Liver (tissue), 9 donors: ENCODE measurements around the gene GRIA1. TPM values are rescaled to one million over a fixed set of nuclear protein-coding genes. Genes with fewer than 3 reads are reported as not detected.
A peak's percentile ranks its signal among the peaks of the same experiment; 100 is the strongest.

Source experiments
- DNase-seq: peaks from one replicate; pipeline ENCODE4 v3.0.0-alpha.2; 2017; ENCODE audit warnings: low spot score
- H3K27ac ChIP-seq, 2 donors: one replicate each; pipeline ENCODE4 v1.7.0; 2013; ENCODE audit warnings: inconsistent platforms in 2 of 2, low read length in 2 of 2, control low read depth in 1 of 2, low read depth in 1 of 2, mild to moderate bottlenecking in 1 of 2
- H3K27me3 ChIP-seq, 4 donors: one replicate each; pipeline versions ENCODE4 v1.6.1 to v1.7.0; 2013; ENCODE audit warnings: low read length in 3 of 4, inconsistent platforms in 1 of 4, mild to moderate bottlenecking in 1 of 4, moderate library complexity in 1 of 4; ENCODE audit not compliant: control insufficient read depth in 4 of 4, insufficient read depth in 4 of 4
- H3K36me3 ChIP-seq, 4 donors: one replicate each; pipeline versions ENCODE4 v1.6.1 to v1.7.0; 2013; ENCODE audit warnings: low read length in 3 of 4, mild to moderate bottlenecking in 3 of 4, low read depth in 1 of 4, moderate library complexity in 1 of 4; ENCODE audit not compliant: control insufficient read depth in 4 of 4, insufficient read depth in 3 of 4
- H3K4me1 ChIP-seq, 4 donors: one replicate each; pipeline versions ENCODE4 v1.6.1 to v1.7.0; 2013; ENCODE audit warnings: low read length in 3 of 4, mild to moderate bottlenecking in 3 of 4, moderate library complexity in 1 of 4; ENCODE audit not compliant: control insufficient read depth in 4 of 4, insufficient read depth in 4 of 4
- H3K4me3 ChIP-seq, 3 donors: one replicate each; pipeline versions ENCODE4 v1.6.1 to v1.7.0; 2013; ENCODE audit warnings: low read length in 3 of 3, control low read depth in 1 of 3, low read depth in 1 of 3, mild to moderate bottlenecking in 1 of 3
- H3K9ac ChIP-seq, 2 donors: one replicate each; pipeline ENCODE4 v1.7.0; 2013; ENCODE audit warnings: low read length in 2 of 2, mild to moderate bottlenecking in 2 of 2, moderate library complexity in 2 of 2, control low read depth in 1 of 2, low read depth in 1 of 2
- H3K9me3 ChIP-seq, 4 donors: one replicate each; pipeline versions ENCODE4 v1.6.1 to v1.7.0; 2013; ENCODE audit warnings: low read length in 3 of 4; ENCODE audit not compliant: control insufficient read depth in 4 of 4
- EGR1 ChIP-seq, 2 donors: IDR thresholded peaks; 2 replicates each; pipeline ENCODE4 v1.6.1; 2016 to 2018; ENCODE audit warnings: antibody characterized with exemption in 2 of 2, low read depth in 2 of 2
- GABPA ChIP-seq, 2 donors: IDR thresholded peaks in 1 of 2; conservative IDR thresholded peaks in 1 of 2; 2 replicates each; pipeline ENCODE4 v1.6.1; 2016; ENCODE audit warnings: antibody characterized with exemption in 2 of 2, mild to moderate bottlenecking in 1 of 2, moderate library complexity in 1 of 2
- HNF4A ChIP-seq, 2 donors: conservative IDR thresholded peaks; 2 replicates each; pipeline ENCODE4 v1.6.1; 2016; ENCODE audit warnings: antibody characterized with exemption in 2 of 2, mild to moderate bottlenecking in 2 of 2
- HNF4G ChIP-seq: IDR thresholded peaks from 2 replicates; pipeline ENCODE4 v1.6.1; 2016; ENCODE audit warnings: antibody characterized with exemption
- MAX ChIP-seq: IDR thresholded peaks from 2 replicates; pipeline ENCODE4 v1.6.1; 2016; ENCODE audit warnings: antibody characterized with exemption
- NR2F2 ChIP-seq: IDR thresholded peaks from 2 replicates; pipeline ENCODE4 v1.6.1; 2016; ENCODE audit warnings: antibody characterized with exemption
- RAD21 ChIP-seq, 2 donors: IDR thresholded peaks; 2 replicates each; pipeline ENCODE4 v1.6.1; 2016; ENCODE audit warnings: antibody characterized with exemption in 2 of 2, mild to moderate bottlenecking in 2 of 2
- RXRA ChIP-seq, 2 donors: IDR thresholded peaks; 2 replicates each; pipeline ENCODE4 v1.6.1; 2017 to 2018; ENCODE audit warnings: antibody characterized with exemption in 2 of 2, mild to moderate bottlenecking in 1 of 2
- ZBTB33 ChIP-seq: IDR thresholded peaks from 2 replicates; pipeline ENCODE4 v1.6.1; 2016; ENCODE audit warnings: antibody characterized with exemption
- WGBS: extraction: QIAGEN DNeasy Blood & Tissue Kit; methylation state at CpG from one replicate; pipeline ENCODE4 v1.1.7; 2013; 5-methylcytosine and 5-hydroxymethylcytosine counted together
- polyA plus RNA-seq, 2 donors: library from polyadenylated mRNA; stranded (reverse) in 1 of 2; unstranded in 1 of 2; fragments of 200-250 nt in 1 of 2; fragments of >200 nt in 1 of 2; fragmentation: Nextera tagmentation in 1 of 2; extraction: Ambion mirVana in 1 of 2; gene quantifications; one replicate each; pipeline versions ENCODE4 v1.2.1 to v1.2.3, GENCODE V29; 2013 to 2015
- total RNA-seq, 2 donors: library from RNA; depleted of rRNA; stranded (reverse); fragments of >200 nt; gene quantifications; one replicate each; pipeline ENCODE4 v1.2.3, GENCODE V29; 2014
- donor health status: healthy.
- donor health status: healthy.
- donor health status: healthy.
- donor health status: healthy.
- donor health status: healthy.

GRIA1 gene
- total and polyA plus RNA-seq, 4 donors = 0.08 TPM; not detected in 3

GRCh38 chr5:153626836-153627235 lies 136.4 kb downstream of the GRIA1 start:
- DNase-seq = no peak
- H3K27ac ChIP-seq = no peak overlapping the region
- H3K9ac ChIP-seq = no peak overlapping the region
- WGBS = 75% methylated on average over 2 of the region's 2 CpGs
- H3K27me3 ChIP-seq = no peaks in the 10 kb centered on the region
- no peaks in the 10 kb centered on the region for H3K4me1 ChIP-seq
- no peak overlapping the region for H3K4me3 ChIP-seq
- TF ChIP-seq HNF4A (conservative IDR thresholded peaks at IDR 0.05) = no peak
- no peak for TF ChIP-seq RAD21 (IDR thresholded peaks at IDR 0.05)
- no peak for TF ChIP-seq MAX
- no peaks in the 10 kb centered on the region for H3K9me3 ChIP-seq
- no peaks in the 10 kb centered on the region for H3K36me3 ChIP-seq

GRCh38 chr5:153629027-153629895 lies 138.8 kb downstream of the GRIA1 start:
- TF ChIP-seq HNF4G = no peak
- peak; percentile 55 to 68 for TF ChIP-seq RXRA (IDR thresholded peaks at IDR 0.05)
- TF ChIP-seq EGR1 (IDR thresholded peaks at IDR 0.05; ENCODE audit: low read depth in 2 of 2) = no peak
- no peak for TF ChIP-seq HNF4A (conservative IDR thresholded peaks at IDR 0.05)
- TF ChIP-seq MAX = peak; percentile 35
- peak; percentile 13 to 30 for TF ChIP-seq RAD21 (IDR thresholded peaks at IDR 0.05)
- peak; percentile 60 for TF ChIP-seq NR2F2
- H3K9me3 ChIP-seq = no peaks in the 10 kb centered on the region
- H3K4me1 ChIP-seq = no peaks in the 10 kb centered on the region
- WGBS = 68% methylated on average over 9 of the region's 9 CpGs
- no peak overlapping the region for H3K9ac ChIP-seq
- DNase-seq = no peak
- no peaks in the 10 kb centered on the region for H3K36me3 ChIP-seq
- H3K4me3 ChIP-seq = no peak overlapping the region
- H3K27ac ChIP-seq = no peak overlapping the region
- no peaks in the 10 kb centered on the region for H3K27me3 ChIP-seq

- TF ChIP-seq MAX (no peak), GABPA (IDR thresholded peaks at IDR 0.05 in 1 of 2, conservative IDR thresholded peaks at IDR 0.05 in 1 of 2) (no peak), ZBTB33 (no peak)
- Histone ChIP-seq H3K27ac (no peak overlapping the region), H3K9me3 (no peaks in the 10 kb centered on the region)
Observed at GRCh38 chr5:153630546-153630945, 140.1 kb downstream of the GRIA1 start.

More at GRCh38 chr5:153630546-153630945, 140.1 kb downstream of the GRIA1 start:
- H3K4me3 ChIP-seq = no peak overlapping the region
- no peaks in the 10 kb centered on the region for H3K36me3 ChIP-seq
- H3K27me3 ChIP-seq = no peaks in the 10 kb centered on the region
- H3K9ac ChIP-seq = no peak overlapping the region
- no peak for DNase-seq
- H3K4me1 ChIP-seq = no peaks in the 10 kb centered on the region
